Pulmonary artery endothelial cell (primary cell): Measurements from ENCODE around the gene SLC6A16. TPM values are rescaled to one million over a fixed set of nuclear protein-coding genes. Genes with fewer than 3 reads are reported as not detected.
A peak's percentile ranks its signal among the peaks of the same experiment; 100 is the strongest.
"Not testable (repeated sequence)": the region's sequence is repeated elsewhere in the genome, so short reads cannot be mapped to it uniquely, and the experiment has no call there.

Source experiments
- DNase-seq: peaks from one replicate; pipeline ENCODE4 v3.0.0-alpha.2; 2011; ENCODE audit warnings: low read depth, low spot score
- total RNA-seq: library from RNA; depleted of rRNA; stranded (reverse); fragments of >200 nt; gene quantifications from 2 replicates; pipeline ENCODE4 v1.2.3, GENCODE V29; 2014

Gene SLC6A16
- total RNA-seq, 1 donor from 2014 or later, result 0.13 TPM

GRCh38 chr19:49344505-49345423 is 19.8 kb upstream of the SLC6A16 start:
- DNase-seq, result no peak

DNA sequence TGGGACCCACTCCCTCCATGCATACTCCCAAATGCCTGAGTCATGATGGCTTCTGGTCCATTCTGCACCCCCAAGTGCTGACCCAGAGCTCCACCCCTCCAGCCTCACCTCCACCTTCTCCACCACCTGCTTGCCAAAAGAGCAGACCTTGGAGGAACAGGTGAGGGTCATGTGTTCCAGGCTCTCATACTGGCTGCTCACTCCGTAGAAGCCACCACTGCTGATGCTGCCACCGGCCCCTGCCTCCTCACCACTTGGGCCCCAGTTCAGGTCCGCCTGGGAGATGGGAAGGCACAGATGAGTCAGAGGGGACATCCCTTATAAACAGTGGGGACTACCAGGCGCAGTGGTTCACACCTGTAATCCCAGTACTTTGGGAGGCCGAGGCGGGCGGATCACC is 18.1 kb upstream of the SLC6A16 start:
- no peak for DNase-seq

DNA sequence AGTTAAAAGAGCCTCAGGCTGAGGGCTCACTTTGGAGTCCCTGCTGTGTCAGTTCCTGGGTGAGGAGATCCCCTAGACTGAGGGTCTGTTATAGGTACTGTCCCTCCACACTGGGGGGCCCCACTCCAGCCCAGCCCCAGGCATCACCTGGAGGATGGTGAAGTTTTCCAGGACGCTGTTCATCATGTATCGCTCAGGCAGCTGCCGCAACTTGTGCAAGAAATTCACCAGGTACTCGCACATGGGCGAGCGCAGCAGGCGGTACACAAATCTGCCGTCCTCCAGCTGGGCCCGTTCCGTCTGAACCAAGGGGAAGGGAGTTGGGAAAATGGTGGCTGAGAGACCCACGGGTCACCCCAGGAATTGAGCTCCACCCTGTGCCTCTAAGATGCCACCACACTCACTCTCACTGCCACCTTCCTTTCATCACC is 17.3 kb upstream of the SLC6A16 start:
- DNase-seq, result no peak

GRCh38 chr19:49340865-49341718 is 16.1 kb upstream of the SLC6A16 start:
- DNase-seq, result no peak

- no peak for DNase-seq
Observed at GRCh38 chr19:49340069-49340864, 15.3 kb upstream of the SLC6A16 start.

DNA sequence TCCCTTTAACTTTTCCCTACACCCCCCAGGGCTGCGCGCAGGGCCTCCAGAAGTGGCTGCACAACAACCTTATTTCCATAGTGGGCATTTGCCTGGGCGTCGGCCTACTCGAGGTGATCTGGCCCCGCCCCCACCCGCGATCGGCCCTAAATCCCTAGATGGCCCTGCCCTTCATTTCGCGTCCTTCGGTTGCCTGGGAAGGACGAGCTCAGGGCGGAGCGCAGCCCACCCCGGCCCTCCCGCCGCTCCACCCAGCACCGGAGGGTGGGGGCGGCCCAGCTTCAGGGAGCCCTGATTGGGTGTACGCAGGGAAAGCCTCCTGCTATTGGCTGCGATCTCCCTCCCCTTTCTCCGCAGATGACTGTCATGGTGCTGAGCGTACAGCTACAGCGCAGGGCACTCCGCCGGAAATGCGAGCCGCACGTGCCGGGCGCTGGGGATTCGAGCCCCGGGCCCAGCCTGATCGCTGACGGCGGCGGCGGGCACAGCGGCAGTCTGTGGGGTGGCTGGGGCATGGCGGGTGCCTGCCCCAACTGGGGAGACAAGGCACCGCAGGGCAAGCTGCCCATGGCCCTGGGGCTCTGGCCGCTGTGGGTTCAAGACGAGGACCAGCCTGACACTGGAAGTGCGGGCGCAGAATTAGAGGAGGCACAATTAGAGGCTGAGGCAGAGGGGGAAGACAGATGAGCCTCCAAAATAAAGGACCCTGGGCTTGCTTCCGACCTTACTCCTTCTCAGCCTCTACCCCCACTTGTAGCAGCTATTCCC is 14.5 kb upstream of the SLC6A16 start:
- peak; percentile 65 for DNase-seq

DNA sequence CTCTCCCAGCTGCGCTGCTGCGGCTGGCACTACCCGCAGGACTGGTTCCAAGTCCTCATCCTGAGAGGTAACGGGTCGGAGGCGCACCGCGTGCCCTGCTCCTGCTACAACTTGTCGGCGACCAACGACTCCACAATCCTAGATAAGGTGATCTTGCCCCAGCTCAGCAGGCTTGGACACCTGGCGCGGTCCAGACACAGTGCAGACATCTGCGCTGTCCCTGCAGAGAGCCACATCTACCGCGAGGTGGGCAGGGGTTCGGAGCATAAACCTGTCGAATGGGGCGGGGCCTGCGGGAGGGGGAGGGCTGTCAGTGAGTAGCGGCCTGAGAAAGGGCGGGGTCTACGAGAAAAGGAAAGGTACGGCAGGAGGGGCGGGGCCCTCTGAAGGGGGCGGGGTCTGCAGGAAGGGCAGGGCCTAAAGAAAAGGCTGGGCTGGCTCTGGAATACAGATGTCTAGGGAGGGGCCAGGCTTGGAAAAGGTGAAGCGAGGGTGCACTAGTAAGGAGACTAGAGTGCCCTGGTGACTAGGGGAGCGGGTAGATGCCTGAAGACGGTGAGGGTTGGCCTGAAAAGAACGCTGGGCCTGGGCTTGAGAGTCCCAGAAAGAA is 13.8 kb upstream of the SLC6A16 start:
- no peak for DNase-seq

GRCh38 chr19:49338023-49338677 is 13.2 kb upstream of the SLC6A16 start:
- no peak for DNase-seq

GRCh38 chr19:49337267-49338022 is 12.5 kb upstream of the SLC6A16 start:
- no peak for DNase-seq

- DNase-seq, result no peak
Observed at GRCh38 chr19:49336482-49337266, 11.7 kb upstream of the SLC6A16 start.

DNA sequence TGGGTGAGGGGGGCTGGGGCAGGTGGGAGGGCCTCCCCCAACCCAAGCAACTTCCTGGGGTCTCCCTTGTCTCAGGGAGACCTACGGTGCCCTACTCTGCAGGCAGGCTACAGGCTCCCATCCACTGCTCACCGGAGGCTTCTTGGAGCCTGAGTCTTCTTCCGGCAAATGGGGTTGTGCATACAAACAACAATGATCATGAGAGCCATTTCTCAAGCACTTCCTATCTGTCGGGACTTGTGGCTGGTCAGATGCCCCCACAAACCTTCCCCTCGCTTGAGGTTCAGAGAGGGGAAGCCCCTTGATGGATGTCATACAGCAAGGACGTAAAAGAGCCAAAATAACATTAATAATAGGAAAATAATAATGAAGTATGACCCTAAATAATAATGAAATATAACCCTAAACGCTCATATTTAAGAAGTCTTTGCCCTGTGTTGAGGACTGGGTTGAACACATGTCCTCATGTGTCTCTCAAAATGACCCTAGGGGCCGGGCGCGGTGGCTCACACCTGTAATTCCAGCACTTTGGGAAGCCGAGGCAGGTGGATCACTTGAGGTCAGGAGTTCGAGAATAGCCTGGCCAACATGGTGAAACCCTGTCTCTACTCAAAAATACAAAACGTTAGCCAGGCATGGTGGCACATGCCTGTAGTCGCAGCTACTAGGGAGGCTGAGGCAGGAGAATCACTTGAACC is 10.9 kb upstream of the SLC6A16 start:
- no peak for DNase-seq

DNA sequence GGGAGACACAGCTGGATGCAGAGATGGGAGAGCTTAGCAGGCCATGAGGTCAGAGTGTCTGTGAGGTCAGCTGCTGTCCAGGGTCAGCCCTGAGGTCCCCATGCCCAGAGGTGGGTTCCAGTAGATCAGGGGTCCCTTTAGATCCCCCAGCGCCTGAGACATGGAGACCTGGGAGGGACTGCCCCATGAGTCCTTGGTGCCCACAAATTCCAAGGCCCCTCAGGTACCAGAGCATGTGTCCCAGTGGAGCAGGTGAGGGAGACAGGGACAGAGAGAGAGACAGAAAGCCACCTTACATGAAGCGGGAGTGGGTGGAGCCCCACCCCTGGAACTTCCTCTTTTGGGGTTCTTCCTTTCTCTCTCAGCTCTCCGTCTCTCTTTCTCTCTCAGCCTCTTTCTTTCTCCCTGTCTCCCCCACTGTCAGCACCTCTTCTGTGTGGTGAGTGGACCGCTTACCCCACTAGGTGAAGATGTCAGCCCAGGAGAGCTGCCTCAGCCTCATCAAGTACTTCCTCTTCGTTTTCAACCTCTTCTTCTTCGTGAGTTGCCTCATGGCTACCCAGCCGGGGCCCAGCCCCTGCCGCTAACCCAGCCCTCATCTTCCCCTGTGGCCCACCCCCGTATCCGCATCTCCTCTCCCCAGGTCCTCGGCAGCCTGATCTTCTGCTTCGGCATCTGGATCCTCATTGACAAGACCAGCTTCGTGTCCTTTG is 10.2 kb upstream of the SLC6A16 start, which contains the start of gene CD37:
CD37 (plus strand) TSS at position 336 of the 713 bp plus-strand sequence; CDS start at position 471, 135 bp downstream.
- no peak for DNase-seq

DNA sequence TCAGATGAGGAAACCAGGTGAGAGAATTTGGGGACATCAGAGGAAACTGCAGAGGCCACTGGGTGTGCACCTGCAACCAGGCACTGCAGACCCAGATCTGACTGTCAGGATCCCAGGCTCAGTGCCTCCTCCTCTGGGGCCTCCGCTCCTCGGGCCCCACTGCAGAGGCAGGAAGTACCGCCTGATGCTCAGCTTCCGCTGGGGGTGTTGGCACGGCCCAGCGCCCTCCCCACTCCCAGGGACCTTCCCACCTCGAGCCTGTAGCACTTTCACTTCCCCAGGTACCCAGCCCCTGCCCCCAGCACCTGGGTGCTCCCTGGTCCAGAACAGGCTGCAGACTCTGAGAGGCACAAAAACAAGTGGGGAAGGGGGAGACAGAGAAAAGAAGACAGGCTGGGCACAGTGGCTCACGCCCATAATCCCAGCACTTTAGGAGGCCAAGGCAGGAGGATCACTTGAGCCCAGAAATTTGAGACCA is 8.9 kb upstream of the SLC6A16 start:
- DNase-seq, result no peak

GRCh38 chr19:49333418-49333805 is 8.4 kb upstream of the SLC6A16 start:
- DNase-seq, result no peak

DNA sequence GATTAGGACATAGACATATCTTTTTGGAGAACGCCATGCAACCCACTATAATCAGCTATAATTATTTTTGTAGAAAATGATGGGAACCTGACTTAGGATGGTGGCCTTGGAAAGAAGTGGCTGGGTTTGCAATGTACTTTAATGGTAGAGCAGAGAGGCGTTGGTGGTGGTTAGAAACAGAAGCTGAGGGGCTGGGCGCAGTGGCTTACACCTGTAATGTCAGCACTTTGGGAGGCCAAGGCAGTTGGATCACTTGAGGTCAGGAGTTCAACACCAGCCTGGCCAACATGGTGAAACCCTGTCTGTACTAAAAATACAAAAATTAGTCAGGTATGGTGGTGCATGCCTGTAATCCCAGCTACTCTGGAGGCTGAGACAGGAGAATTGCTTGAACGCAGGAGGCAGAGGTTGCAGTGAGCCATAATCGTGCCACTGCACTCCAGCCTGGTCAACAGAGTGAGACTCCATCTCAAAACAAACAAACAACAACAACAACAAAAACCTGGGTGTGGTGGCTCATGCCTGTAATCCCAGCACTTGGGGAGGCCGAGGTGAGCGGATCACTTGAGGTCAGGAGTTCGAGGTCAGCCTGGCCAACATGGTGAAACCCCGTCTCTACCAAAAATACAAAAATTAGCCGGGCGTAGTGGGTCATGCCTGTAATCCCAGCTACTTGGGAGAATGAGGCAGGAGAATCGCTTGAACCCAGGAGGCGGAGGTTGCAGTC is 7.9 kb upstream of the SLC6A16 start:
- DNase-seq, result not testable (repeated sequence)

GRCh38 chr19:49331616-49332055 is 6.6 kb upstream of the SLC6A16 start:
- no peak for DNase-seq
